Urinary bladder (tissue), 4 donors: ENCODE measurements around the gene TSEN2. TPM values are rescaled to one million over a fixed set of nuclear protein-coding genes. Genes with fewer than 3 reads are reported as not detected.
"Not testable (repeated sequence)": the region's sequence is repeated elsewhere in the genome, so short reads cannot be mapped to it uniquely, and the experiment has no call there.

Experiments
- DNase-seq: peaks from one replicate; pipeline ENCODE4 v3.0.0-alpha.2; 2015; ENCODE audit errors: extremely low spot score
- H3K27ac ChIP-seq: one replicate; pipeline ENCODE4 v1.5.1; 2013; ENCODE audit warnings: low read depth, mild to moderate bottlenecking, moderate library complexity
- H3K36me3 ChIP-seq: one replicate; pipeline ENCODE4 v1.6.1; 2013; ENCODE audit warnings: mild to moderate bottlenecking, moderate library complexity; ENCODE audit not compliant: insufficient read depth
- H3K4me1 ChIP-seq: one replicate; pipeline ENCODE4 v1.6.1; 2013; ENCODE audit warnings: mild to moderate bottlenecking, moderate library complexity; ENCODE audit not compliant: insufficient read depth
- H3K4me3 ChIP-seq: one replicate; pipeline ENCODE4 v1.5.1; 2013; ENCODE audit warnings: low read depth, low read length
- WGBS: extraction: QIAGEN DNeasy Blood & Tissue Kit; methylation state at CpG from one replicate; pipeline ENCODE4 v1.1.7; 2013; 5-methylcytosine and 5-hydroxymethylcytosine counted together
- polyA plus RNA-seq: library from polyadenylated mRNA; stranded (reverse); fragments of 200-250 nt; gene quantifications from one replicate; pipeline ENCODE4 v1.2.3, GENCODE V29; 2013
- total RNA-seq: library from RNA; depleted of rRNA; stranded (reverse); fragments of >200 nt; gene quantifications from one replicate; pipeline ENCODE4 v1.2.3, GENCODE V29; 2014
- donor health status: healthy with polysubstance abuse.
- donor health status: healthy.

Gene TSEN2
- total and polyA plus RNA-seq, 2 donors = 16.4 to 35.2 TPM

GRCh38 chr3:12446298-12446697, 38.0 kb upstream of the TSEN2 start:
- H3K36me3 ChIP-seq = no peaks in the 10 kb centered on the region
- H3K27ac ChIP-seq = no peak overlapping the region
- no peak overlapping the region for H3K4me3 ChIP-seq
- WGBS = 91% methylated on average over 7 of the region's 7 CpGs
- no peaks in the 10 kb centered on the region for H3K4me1 ChIP-seq
- no peak for DNase-seq

- 90% methylated on average over 4 of the region's 4 CpGs for WGBS
- no peaks in the 10 kb centered on the region for H3K4me1 ChIP-seq
- no peak for DNase-seq
- H3K36me3 ChIP-seq = no peaks in the 10 kb centered on the region
- H3K27ac ChIP-seq = no peak overlapping the region
- no peak overlapping the region for H3K4me3 ChIP-seq
These were observed 37.2 kb upstream of the TSEN2 start for GRCh38 chr3:12447075-12447474.

GRCh38 chr3:12448404-12449202, 35.7 kb upstream of the TSEN2 start:
- not testable (repeated sequence) for H3K27ac ChIP-seq, H3K36me3 ChIP-seq, DNase-seq, H3K4me3 ChIP-seq, H3K4me1 ChIP-seq
- WGBS = 79% methylated on average over 4 of the region's 4 CpGs

- WGBS = 68% methylated on average over 8 of the region's 8 CpGs
- Histone ChIP-seq H3K27ac (no peak overlapping the region), H3K4me3 (no peak overlapping the region), H3K36me3 (no peaks in the 10 kb centered on the region), H3K4me1 (no peaks in the 10 kb centered on the region)
- DNase-seq = no peak
These were observed 34.2 kb upstream of the TSEN2 start for GRCh38 chr3:12449889-12450682.

GRCh38 chr3:12451481-12451880, 32.8 kb upstream of the TSEN2 start:
- DNase-seq = no peak
- Histone ChIP-seq H3K27ac (no peak overlapping the region), H3K4me3 (no peak overlapping the region), H3K36me3 (no peaks in the 10 kb centered on the region), H3K4me1 (no peaks in the 10 kb centered on the region)
- 92% methylated on average over 5 of the region's 5 CpGs for WGBS

- no peak overlapping the region for H3K27ac ChIP-seq
- no peak for DNase-seq
- WGBS = 86% methylated on average over 1 of the region's 1 CpG
These were observed 32.3 kb upstream of the TSEN2 start for GRCh38 chr3:12451960-12452359.

GRCh38 chr3:12452361-12453330, 31.6 kb upstream of the TSEN2 start:
- 90% methylated on average over 12 of the region's 12 CpGs for WGBS
- Histone ChIP-seq H3K36me3 (no peaks in the 10 kb centered on the region), H3K4me1 (no peaks in the 10 kb centered on the region), H3K4me3 (no peak overlapping the region), H3K27ac (no peak overlapping the region)
- DNase-seq = no peak

More at GRCh38 chr3:12451960-12452359, 32.3 kb upstream of the TSEN2 start:
- Histone ChIP-seq H3K4me3 (no peak overlapping the region), H3K36me3 (no peaks in the 10 kb centered on the region), H3K4me1 (no peaks in the 10 kb centered on the region)

- 71% methylated on average over 6 of the region's 6 CpGs for WGBS
- DNase-seq = no peak
- Histone ChIP-seq H3K4me3 (no peak overlapping the region), H3K36me3 (no peaks in the 10 kb centered on the region), H3K4me1 (no peaks in the 10 kb centered on the region), H3K27ac (no peak overlapping the region)
These were observed 30.0 kb upstream of the TSEN2 start for GRCh38 chr3:12454076-12454815.

GRCh38 chr3:12454816-12455121, 29.5 kb upstream of the TSEN2 start:
- no peak overlapping the region for H3K27ac ChIP-seq
- H3K4me1 ChIP-seq = no peaks in the 10 kb centered on the region
- DNase-seq = no peak
- H3K4me3 ChIP-seq = no peak overlapping the region
- H3K36me3 ChIP-seq = no peaks in the 10 kb centered on the region
- WGBS = 83% methylated on average over 2 of the region's 2 CpGs

GRCh38 chr3:12455740-12456139, 28.5 kb upstream of the TSEN2 start:
- no peak overlapping the region for H3K27ac ChIP-seq
- DNase-seq = no peak
- WGBS = 89% methylated on average over 7 of the region's 7 CpGs
- no peaks in the 10 kb centered on the region for H3K4me1 ChIP-seq
- H3K4me3 ChIP-seq = no peak overlapping the region
- H3K36me3 ChIP-seq = no peaks in the 10 kb centered on the region

GRCh38 chr3:12456441-12456840, 27.8 kb upstream of the TSEN2 start:
- Histone ChIP-seq H3K36me3 (no peaks in the 10 kb centered on the region), H3K4me3 (no peak overlapping the region), H3K27ac (no peak overlapping the region), H3K4me1 (no peaks in the 10 kb centered on the region)
- no peak for DNase-seq
- 74% methylated on average over 3 of the region's 3 CpGs for WGBS

GRCh38 chr3:12457380-12457779, 26.9 kb upstream of the TSEN2 start:
- not testable (repeated sequence) for H3K27ac ChIP-seq, H3K4me3 ChIP-seq, H3K4me1 ChIP-seq, DNase-seq, H3K36me3 ChIP-seq
- WGBS = 78% methylated on average over 4 of the region's 4 CpGs

- Histone ChIP-seq H3K4me3 (no peak overlapping the region), H3K4me1 (no peaks in the 10 kb centered on the region), H3K36me3 (no peaks in the 10 kb centered on the region), H3K27ac (no peak overlapping the region)
- DNase-seq = no peak
- 67% methylated on average over 8 of the region's 8 CpGs for WGBS
These were observed 25.4 kb upstream of the TSEN2 start for GRCh38 chr3:12458901-12459300.
